DOHH2 (cell line): Measurements from ENCODE around the gene ZNF48.

ENCODE experiments used
- H3F3A ChIP-seq: fragments of 200-600 bp; sonication (generic), shearing (Covaris generic); 2 replicates; pipeline ENCODE4 v1.6.0; 2016; ENCODE audit warnings: antibody characterized with exemption, mild to moderate bottlenecking; ENCODE audit not compliant: control insufficient read depth, insufficient read depth
- H3K27ac ChIP-seq: fragments of 200-600 bp; sonication (generic); 2 replicates; pipeline ENCODE4 v1.5.1; 2014; ENCODE audit warnings: low read depth, mild to moderate bottlenecking, low read length, moderate library complexity
- H3K27me3 ChIP-seq: fragments of 200-600 bp; sonication (generic); 2 replicates; pipeline ENCODE4 v1.6.1; 2014; ENCODE audit warnings: mild to moderate bottlenecking, low read length, mixed read lengths; ENCODE audit not compliant: control insufficient read depth
- H3K36me3 ChIP-seq: fragments of 200-600 bp; sonication (generic); 2 replicates; pipeline ENCODE4 v1.6.1; 2014; ENCODE audit warnings: mild to moderate bottlenecking, low read length, moderate library complexity, mixed read lengths; ENCODE audit not compliant: control insufficient read depth
- H3K4me1 ChIP-seq: fragments of 200-600 bp; sonication (generic); 2 replicates; pipeline ENCODE4 v1.6.1; 2014; ENCODE audit warnings: mild to moderate bottlenecking, low read length, mixed read lengths; ENCODE audit not compliant: control insufficient read depth
- H3K4me2 ChIP-seq: fragments of 200-600 bp; sonication (generic); 2 replicates; pipeline ENCODE4 v1.6.0; 2014; ENCODE audit warnings: mild to moderate bottlenecking, low read length, moderate library complexity
- H3K4me3 ChIP-seq: fragments of 200-600 bp; sonication (generic); 2 replicates; pipeline ENCODE4 v1.5.1; 2014; ENCODE audit warnings: mild to moderate bottlenecking, low read length, mixed read lengths
- H3K79me2 ChIP-seq: fragments of 200-600 bp; sonication (generic); 2 replicates; pipeline ENCODE4 v1.6.1; 2014; ENCODE audit warnings: mild to moderate bottlenecking, low read length, mixed read lengths; ENCODE audit not compliant: control insufficient read depth
- H3K9me2 ChIP-seq: fragments of 200-600 bp; sonication (generic); replicated peaks from 2 replicates; pipeline ENCODE4 v1.6.1; 2014; ENCODE audit warnings: mild to moderate bottlenecking, low read length, mixed read lengths; ENCODE audit not compliant: control insufficient read depth
- H3K9me3 ChIP-seq: fragments of 200-600 bp; sonication (generic); 2 replicates; pipeline ENCODE4 v1.6.1; 2014; ENCODE audit warnings: antibody characterized with exemption, low read length, mixed read lengths; ENCODE audit not compliant: control insufficient read depth, insufficient read depth
- H4K20me1 ChIP-seq: fragments of 200-600 bp; sonication (generic); 2 replicates; pipeline ENCODE4 v1.6.0; 2014; ENCODE audit warnings: low read depth, mild to moderate bottlenecking, antibody characterized with exemption, low read length, moderate library complexity; ENCODE audit not compliant: control insufficient read depth, insufficient read depth
- CTCF ChIP-seq: fragments of 200-600 bp; sonication (generic); IDR thresholded peaks from one replicate; pipeline ENCODE4 v1.5.1; 2014; ENCODE audit warnings: antibody characterized with exemption, mild to moderate bottlenecking, low read depth, low read length; ENCODE audit not compliant: poor library complexity, severe bottlenecking
- EZH2phosphoT487 ChIP-seq: fragments of 200-600 bp; sonication (generic); IDR thresholded peaks from 2 replicates; pipeline ENCODE4 v1.6.1; 2017; ENCODE audit warnings: borderline replicate concordance, mild to moderate bottlenecking, antibody characterized with exemption, low read length, moderate library complexity, mixed read lengths

The ZNF48 gene

GRCh38 chr16:30367349-30368009 lies 27.7 kb upstream of the ZNF48 start:
- Histone ChIP-seq H3K27ac (no peak overlapping the region), H3K4me1 (peaks cover 36% of the 10 kb centered on the region), H3K9me2 (no peaks in the 10 kb centered on the region), H3K27me3 (no peaks in the 10 kb centered on the region), H3K9me3 (no peaks in the 10 kb centered on the region), H3K4me3 (peak overlapping the region; percentile 90), H4K20me1 (peaks cover 8% of the 10 kb centered on the region), H3K36me3 (peaks cover 65% of the 10 kb centered on the region), H3F3A (peaks cover 7% of the 10 kb centered on the region; the same call in 1 of the 2 replicates), H3K4me2 (peak overlapping the region; percentile 75), H3K79me2 (peaks cover 75% of the 10 kb centered on the region)
- no peak for TF ChIP-seq CTCF
- no peak for TF ChIP-seq EZH2phosphoT487

GRCh38 chr16:30368122-30368791 lies 27.0 kb upstream of the ZNF48 start:
- H3K4me2 ChIP-seq, result peak overlapping the region; percentile 75
- H3K4me1 ChIP-seq, result peaks cover 39% of the 10 kb centered on the region
- H4K20me1 ChIP-seq, result peaks cover 8% of the 10 kb centered on the region
- H3F3A ChIP-seq, result peaks cover 4% of the 10 kb centered on the region; the same call in 1 of the 2 replicates
- no peak for TF ChIP-seq CTCF
- TF ChIP-seq EZH2phosphoT487, result no peak
- H3K4me3 ChIP-seq, result peak overlapping the region; percentile 90
- peaks cover 57% of the 10 kb centered on the region for H3K36me3 ChIP-seq
- H3K9me2 ChIP-seq, result no peaks in the 10 kb centered on the region
- H3K9me3 ChIP-seq, result no peaks in the 10 kb centered on the region
- peaks cover 67% of the 10 kb centered on the region for H3K79me2 ChIP-seq
- 0 out of 2 replicates have a peak overlapping the region, but pooled peaks have one; percentile 3 for H3K27ac ChIP-seq
- no peaks in the 10 kb centered on the region for H3K27me3 ChIP-seq

- Histone ChIP-seq H3K27me3 (no peaks in the 10 kb centered on the region), H3K4me3 (peak overlapping the region; percentile 90), H3K36me3 (peaks cover 52% of the 10 kb centered on the region), H3K27ac (peak overlapping the region; percentile 28; the same call in 1 of the 2 replicates), H3K4me2 (peak overlapping the region; percentile 75), H3K4me1 (peaks cover 39% of the 10 kb centered on the region), H4K20me1 (peaks cover 8% of the 10 kb centered on the region), H3F3A (no peaks in the 10 kb centered on the region), H3K9me2 (no peaks in the 10 kb centered on the region), H3K79me2 (peaks cover 62% of the 10 kb centered on the region), H3K9me3 (no peaks in the 10 kb centered on the region)
- no peak for TF ChIP-seq CTCF
These were observed 26.5 kb upstream of the ZNF48 start for GRCh38 chr16:30368792-30369090.
